DND-41 (cell line): ENCODE measurements around the gene IFIH1.

Experiments used
- EZH2 ChIP-seq: IDR thresholded peaks from 3 replicates; pipeline ENCODE4 v1.6.1; 2012; ENCODE audit warnings: borderline replicate concordance, low read depth, mild to moderate bottlenecking, moderate library complexity, low read length, inconsistent platforms; ENCODE audit not compliant: severe bottlenecking
- TF ChIP-seq, protein P1 (sequence below): IDR thresholded peaks from 2 replicates; pipeline ENCODE4 v1.5.1; 2012; ENCODE audit warnings: borderline replicate concordance, low read length, moderate library complexity, mild to moderate bottlenecking; ENCODE audit not compliant: poor library complexity, severe bottlenecking; ENCODE audit errors: extremely low read depth

DNA sequence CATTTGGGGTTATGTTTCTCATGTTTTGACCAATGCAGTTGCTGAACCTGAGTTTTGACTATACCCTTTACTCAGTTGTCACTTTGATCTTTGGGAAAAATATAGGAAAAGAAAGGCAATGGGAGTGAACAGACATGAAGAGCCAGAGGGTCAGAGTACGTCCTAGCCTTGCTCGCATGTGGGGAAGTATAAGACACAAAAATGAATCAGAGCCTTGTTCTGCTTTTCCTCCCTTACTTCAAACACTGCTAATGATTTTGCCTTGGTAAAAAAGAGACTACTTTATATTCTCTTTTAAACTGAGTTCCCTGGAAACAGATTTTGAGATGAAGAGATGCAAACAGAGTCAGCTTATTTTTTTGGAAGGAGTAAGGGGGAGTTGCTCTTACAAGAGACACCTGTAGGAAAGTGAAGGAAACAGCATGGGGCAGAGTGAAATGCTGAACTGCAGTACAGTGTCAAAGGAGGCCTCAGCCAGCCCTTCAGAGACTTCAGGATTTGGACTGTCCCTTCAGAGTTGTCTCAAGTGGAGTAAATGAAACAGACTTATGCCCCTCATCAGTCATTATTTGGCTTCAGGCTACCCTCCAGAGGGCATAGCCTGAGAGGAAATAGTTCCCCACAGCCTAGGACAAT is 64.1 kb downstream of the IFIH1 start:
- TF ChIP-seq EZH2 = no peak
- TF ChIP-seq, protein P1, sequence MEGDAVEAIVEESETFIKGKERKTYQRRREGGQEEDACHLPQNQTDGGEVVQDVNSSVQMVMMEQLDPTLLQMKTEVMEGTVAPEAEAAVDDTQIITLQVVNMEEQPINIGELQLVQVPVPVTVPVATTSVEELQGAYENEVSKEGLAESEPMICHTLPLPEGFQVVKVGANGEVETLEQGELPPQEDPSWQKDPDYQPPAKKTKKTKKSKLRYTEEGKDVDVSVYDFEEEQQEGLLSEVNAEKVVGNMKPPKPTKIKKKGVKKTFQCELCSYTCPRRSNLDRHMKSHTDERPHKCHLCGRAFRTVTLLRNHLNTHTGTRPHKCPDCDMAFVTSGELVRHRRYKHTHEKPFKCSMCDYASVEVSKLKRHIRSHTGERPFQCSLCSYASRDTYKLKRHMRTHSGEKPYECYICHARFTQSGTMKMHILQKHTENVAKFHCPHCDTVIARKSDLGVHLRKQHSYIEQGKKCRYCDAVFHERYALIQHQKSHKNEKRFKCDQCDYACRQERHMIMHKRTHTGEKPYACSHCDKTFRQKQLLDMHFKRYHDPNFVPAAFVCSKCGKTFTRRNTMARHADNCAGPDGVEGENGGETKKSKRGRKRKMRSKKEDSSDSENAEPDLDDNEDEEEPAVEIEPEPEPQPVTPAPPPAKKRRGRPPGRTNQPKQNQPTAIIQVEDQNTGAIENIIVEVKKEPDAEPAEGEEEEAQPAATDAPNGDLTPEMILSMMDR = no peak
